NB4 (cell line): ENCODE measurements around the gene CFAP92.

Experiments used
- MYC ChIP-seq: IDR thresholded peaks from 2 replicates; pipeline ENCODE4 v1.6.1; 2011; ENCODE audit warnings: low read depth, low read length
- POLR2A ChIP-seq: IDR thresholded peaks from 2 replicates; pipeline ENCODE4 v1.6.1; 2011; ENCODE audit warnings: mild to moderate bottlenecking; ENCODE audit not compliant: insufficient read length; ENCODE audit errors: extremely low read depth
- TF ChIP-seq, protein P1 (sequence below): IDR thresholded peaks from one replicate; pipeline ENCODE4 v1.5.1; 2012; ENCODE audit warnings: low read depth, low read length
- TF ChIP-seq, protein P2 (sequence below): IDR thresholded peaks from 2 replicates; pipeline ENCODE4 v1.6.1; 2011; ENCODE audit warnings: low read depth, low read length

DNA sequence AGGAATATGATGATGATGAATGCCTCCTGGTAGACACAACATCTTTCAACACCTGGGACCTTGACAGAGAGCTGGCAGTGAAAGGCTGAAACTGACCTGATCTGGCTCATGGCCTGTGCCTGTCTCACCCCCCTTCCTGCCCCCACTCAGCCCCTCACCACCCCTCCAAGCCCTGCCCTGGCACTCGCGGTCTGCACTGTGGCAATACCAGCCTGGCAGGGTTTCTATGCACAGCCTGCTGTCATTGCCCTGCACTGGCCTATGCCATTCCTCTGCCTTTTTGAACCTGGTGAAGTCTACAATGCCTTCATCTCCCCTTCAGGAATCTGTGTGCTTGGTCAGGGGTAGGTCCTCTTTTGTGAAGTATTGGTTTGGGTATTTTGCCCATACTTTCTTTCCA is 58.0 kb downstream of the CFAP92 start:
- TF ChIP-seq, protein P1, sequence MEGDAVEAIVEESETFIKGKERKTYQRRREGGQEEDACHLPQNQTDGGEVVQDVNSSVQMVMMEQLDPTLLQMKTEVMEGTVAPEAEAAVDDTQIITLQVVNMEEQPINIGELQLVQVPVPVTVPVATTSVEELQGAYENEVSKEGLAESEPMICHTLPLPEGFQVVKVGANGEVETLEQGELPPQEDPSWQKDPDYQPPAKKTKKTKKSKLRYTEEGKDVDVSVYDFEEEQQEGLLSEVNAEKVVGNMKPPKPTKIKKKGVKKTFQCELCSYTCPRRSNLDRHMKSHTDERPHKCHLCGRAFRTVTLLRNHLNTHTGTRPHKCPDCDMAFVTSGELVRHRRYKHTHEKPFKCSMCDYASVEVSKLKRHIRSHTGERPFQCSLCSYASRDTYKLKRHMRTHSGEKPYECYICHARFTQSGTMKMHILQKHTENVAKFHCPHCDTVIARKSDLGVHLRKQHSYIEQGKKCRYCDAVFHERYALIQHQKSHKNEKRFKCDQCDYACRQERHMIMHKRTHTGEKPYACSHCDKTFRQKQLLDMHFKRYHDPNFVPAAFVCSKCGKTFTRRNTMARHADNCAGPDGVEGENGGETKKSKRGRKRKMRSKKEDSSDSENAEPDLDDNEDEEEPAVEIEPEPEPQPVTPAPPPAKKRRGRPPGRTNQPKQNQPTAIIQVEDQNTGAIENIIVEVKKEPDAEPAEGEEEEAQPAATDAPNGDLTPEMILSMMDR, result no peak
- TF ChIP-seq POLR2A (no peak), MYC (no peak)
- TF ChIP-seq, protein P2, sequence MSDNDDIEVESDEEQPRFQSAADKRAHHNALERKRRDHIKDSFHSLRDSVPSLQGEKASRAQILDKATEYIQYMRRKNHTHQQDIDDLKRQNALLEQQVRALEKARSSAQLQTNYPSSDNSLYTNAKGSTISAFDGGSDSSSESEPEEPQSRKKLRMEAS, result no peak
